GM12878 (cell line): ENCODE measurements around the gene SLC4A8. TPM values are rescaled to one million over a fixed set of nuclear protein-coding genes. Genes with fewer than 3 reads are reported as not detected.

Experiments
- BHLHE40 ChIP-seq, 2 experiments: fragments of 450-650 bp in 1 of 2; IDR thresholded peaks; 2 replicates each; pipeline ENCODE4 v1.6.1; 2011 to 2017; ENCODE audit warnings: low read depth in 2 of 2, borderline replicate concordance in 1 of 2, improper control_type of control experiment in 1 of 2, low read length in 1 of 2, mild to moderate bottlenecking in 1 of 2
- BMI1 ChIP-seq: fragments of 450-650 bp; IDR thresholded peaks from 2 replicates; pipeline ENCODE4 v1.6.1; 2016; ENCODE audit warnings: mild to moderate bottlenecking, moderate library complexity, borderline replicate concordance
- CEBPZ ChIP-seq: fragments of 150-350 bp; IDR thresholded peaks from 2 replicates; pipeline ENCODE4 v1.6.1; 2016; ENCODE audit warnings: low read depth, low read length
- CHD2 ChIP-seq: IDR thresholded peaks from 2 replicates; pipeline ENCODE4 v1.6.1; 2011; ENCODE audit warnings: low read depth, low read length, improper control_type of control experiment, borderline replicate concordance
- CTCF ChIP-seq, 3 experiments: IDR thresholded peaks in 2 of 3; conservative IDR thresholded peaks in 1 of 3; 2 replicates each; pipeline ENCODE4 v1.5.1; 2011; ENCODE audit warnings: low read depth in 3 of 3, low read length in 3 of 3, mild to moderate bottlenecking in 3 of 3, control low read depth in 2 of 3, moderate library complexity in 2 of 3, inconsistent platforms in 1 of 3, mixed read lengths in 1 of 3; ENCODE audit not compliant: control insufficient read depth in 2 of 3, insufficient read depth in 1 of 3; ENCODE audit errors: extremely low read depth in 1 of 3
- EGR1 ChIP-seq, 2 experiments: IDR thresholded peaks; 1 replicate in 1 of 2; 2 replicates in 1 of 2; pipeline ENCODE4 v1.6.1; 2011 to 2012; ENCODE audit warnings: low read depth in 2 of 2, low read length in 2 of 2, borderline replicate concordance in 1 of 2, mild to moderate bottlenecking in 1 of 2, moderate library complexity in 1 of 2
- ESRRA ChIP-seq: IDR thresholded peaks from 2 replicates; pipeline ENCODE4 v1.6.1; 2012; ENCODE audit warnings: mild to moderate bottlenecking, low read length, improper control_type of control experiment
- KDM1A ChIP-seq: fragments of 200-600 bp; sonication (generic); IDR thresholded peaks from 2 replicates; pipeline ENCODE4 v1.6.1; 2016; ENCODE audit warnings: borderline replicate concordance
- LARP7 ChIP-seq: fragments of 450-650 bp; IDR thresholded peaks from 2 replicates; pipeline ENCODE4 v1.6.1; 2017; ENCODE audit warnings: mild to moderate bottlenecking
- MEF2B ChIP-seq: fragments of 450-650 bp; IDR thresholded peaks from 2 replicates; pipeline ENCODE4 v1.6.1; 2018; ENCODE audit warnings: mild to moderate bottlenecking, moderate library complexity; ENCODE audit not compliant: partially characterized antibody, poor library complexity, severe bottlenecking
- NBN ChIP-seq: fragments of 450-650 bp; IDR thresholded peaks from 2 replicates; pipeline ENCODE4 v1.6.1; 2016
- POLR2AphosphoS5 ChIP-seq: IDR thresholded peaks from 2 replicates; pipeline ENCODE4 v1.6.1; 2011; ENCODE audit warnings: mild to moderate bottlenecking, low read length, inconsistent platforms
- POU2F2 ChIP-seq: IDR thresholded peaks from 3 replicates; pipeline ENCODE4 v1.6.1; 2011; ENCODE audit warnings: low read depth, mild to moderate bottlenecking, low read length, borderline replicate concordance
- RB1 ChIP-seq: fragments of 450-650 bp; formaldehyde crosslinking; IDR thresholded peaks from 2 replicates; pipeline ENCODE4 v1.6.1; 2017; ENCODE audit warnings: mild to moderate bottlenecking, borderline replicate concordance
- RFX5 ChIP-seq: IDR thresholded peaks from 2 replicates; pipeline ENCODE4 v1.6.1; 2011; ENCODE audit warnings: low read depth, low read length, improper control_type of control experiment
- SMC3 ChIP-seq: IDR thresholded peaks from 2 replicates; pipeline ENCODE4 v1.6.1; 2011; ENCODE audit warnings: low read length, improper control_type of control experiment, borderline replicate concordance
- TCF7 ChIP-seq: IDR thresholded peaks from 2 replicates; pipeline ENCODE4 v1.6.1; 2014; ENCODE audit warnings: antibody characterized with exemption, borderline replicate concordance
- WRNIP1 ChIP-seq: IDR thresholded peaks from 2 replicates; pipeline ENCODE4 v1.6.1; 2011; ENCODE audit warnings: low read depth, low read length, improper control_type of control experiment, borderline replicate concordance
- YBX1 ChIP-seq: fragments of 450-650 bp; IDR thresholded peaks from 2 replicates; pipeline ENCODE4 v1.6.1; 2016; ENCODE audit warnings: antibody characterized with exemption
- YY1 ChIP-seq: IDR thresholded peaks from 2 replicates; pipeline ENCODE4 v1.6.1; 2011; ENCODE audit warnings: low read depth, mild to moderate bottlenecking, low read length
- ZNF622 ChIP-seq: fragments of 450-650 bp; IDR thresholded peaks from 2 replicates; pipeline ENCODE4 v1.6.1; 2017; ENCODE audit warnings: mild to moderate bottlenecking, inconsistent platforms
- polyA plus RNA-seq, 11 experiments: library from polyadenylated mRNA; depleted of rRNA in 4 of 11; unstranded in 6 of 11; stranded (reverse) in 5 of 11; fragments of >200 nt; fragmentation: Nextera tagmentation in 4 of 11; fragmentation: Illumina TruSeq in 1 of 11; extraction: Ambion mirVana in 4 of 11; extraction: Trizol in 1 of 11; gene quantifications; 1 replicate in 1 of 11; 2 replicates in 10 of 11; pipeline versions ENCODE4 v1.2.1 to v1.2.3, GENCODE V29; 2011 to 2016; ENCODE audit warnings: inconsistent platforms in 2 of 11, missing spikeins in 2 of 11, low read depth in 1 of 11
- total RNA-seq, 4 experiments: library from RNA; depleted of rRNA in 3 of 4; stranded (reverse); fragments of >200 nt in 3 of 4; fragmentation: Illumina TruSeq in 1 of 4; extraction: Trizol in 1 of 4; gene quantifications; 2 replicates each; pipeline versions ENCODE4 v1.2.1 to v1.2.3, GENCODE V29; 2013 to 2021
- TF ChIP-seq, protein P1 (sequence below): fragments of 450-650 bp; IDR thresholded peaks from 2 replicates; pipeline ENCODE4 v1.6.1; 2018; ENCODE audit warnings: borderline replicate concordance, mild to moderate bottlenecking; ENCODE audit not compliant: partially characterized antibody

Gene SLC4A8
- total and polyA plus RNA-seq, 10 of the 15 experiments (the other 5 are each of a cell fraction or from before 2014, with no cell fraction given), result 1.4 to 7.7 (median 3.7) TPM

- no peak for TF ChIP-seq EGR1 (IDR thresholded peaks at IDR 0.05; ENCODE audit: borderline replicate concordance in 1 of 2, low read depth in 2 of 2, low read length in 2 of 2)
- TF ChIP-seq BMI1, result peak; percentile 89
- peak; percentile 67 for TF ChIP-seq SMC3
- no peak for TF ChIP-seq CHD2
- TF ChIP-seq ZNF622, result no peak
- TF ChIP-seq CTCF (IDR thresholded peaks at IDR 0.05 in 2 of 3, conservative IDR thresholded peaks at IDR 0.05 in 1 of 3; ENCODE audit: control insufficient read depth in 2 of 3, extremely low read depth in 1 of 3, insufficient read depth in 1 of 3, low read depth in 3 of 3, low read length in 3 of 3), result peak; percentile 72 to 88 (median 74)
- TF ChIP-seq KDM1A, result no peak
- TF ChIP-seq YY1, result peak; percentile 60; the same call in 1 of the 2 replicates
- TF ChIP-seq LARP7, result peak; percentile 59; the same call in 1 of the 2 replicates
- TF ChIP-seq ESRRA, result no peak
- no peak for TF ChIP-seq POU2F2
- no peak for TF ChIP-seq POLR2AphosphoS5
- TF ChIP-seq MEF2B, result no peak
- TF ChIP-seq YBX1, result no peak
- TF ChIP-seq BHLHE40 (IDR thresholded peaks at IDR 0.05; ENCODE audit: borderline replicate concordance in 1 of 2, low read depth in 2 of 2, low read length in 1 of 2), result peak in 1 of 2 experiments; percentile 24; a peak in 1 of 4 replicates
- TF ChIP-seq, protein P1, sequence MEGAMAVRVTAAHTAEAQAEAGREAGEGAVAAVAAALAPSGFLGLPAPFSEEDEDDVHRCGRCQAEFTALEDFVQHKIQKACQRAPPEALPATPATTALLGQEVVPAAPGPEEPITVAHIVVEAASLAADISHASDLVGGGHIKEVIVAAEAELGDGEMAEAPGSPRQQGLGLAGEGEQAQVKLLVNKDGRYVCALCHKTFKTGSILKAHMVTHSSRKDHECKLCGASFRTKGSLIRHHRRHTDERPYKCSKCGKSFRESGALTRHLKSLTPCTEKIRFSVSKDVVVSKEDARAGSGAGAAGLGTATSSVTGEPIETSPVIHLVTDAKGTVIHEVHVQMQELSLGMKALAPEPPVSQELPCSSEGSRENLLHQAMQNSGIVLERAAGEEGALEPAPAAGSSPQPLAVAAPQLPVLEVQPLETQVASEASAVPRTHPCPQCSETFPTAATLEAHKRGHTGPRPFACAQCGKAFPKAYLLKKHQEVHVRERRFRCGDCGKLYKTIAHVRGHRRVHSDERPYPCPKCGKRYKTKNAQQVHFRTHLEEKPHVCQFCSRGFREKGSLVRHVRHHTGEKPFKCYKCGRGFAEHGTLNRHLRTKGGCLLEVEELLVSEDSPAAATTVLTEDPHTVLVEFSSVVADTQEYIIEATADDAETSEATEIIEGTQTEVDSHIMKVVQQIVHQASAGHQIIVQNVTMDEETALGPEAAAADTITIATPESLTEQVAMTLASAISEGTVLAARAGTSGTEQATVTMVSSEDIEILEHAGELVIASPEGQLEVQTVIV, result no peak
- no peak for TF ChIP-seq TCF7
- TF ChIP-seq WRNIP1, result no peak
- TF ChIP-seq CEBPZ, result no peak
- TF ChIP-seq NBN, result no peak
- peak; percentile 32; the same call in 1 of the 2 replicates for TF ChIP-seq RB1
- no peak for TF ChIP-seq RFX5
- TF ChIP-seq, all 136 proteins: peak for 17
Observed at GRCh38 chr12:51424662-51425539, at the start of gene SLC4A8 (continued).
